Activated CD4-positive, alpha-beta T cell treated with anti-CD3 and anti-CD28 coated beads for 1 hour (primary cell): Measurements from ENCODE around the gene PPFIBP2.

Experiments used
- DNase-seq: peaks from one replicate; pipeline ENCODE4 v3.0.0-alpha.2; 2020

The PPFIBP2 gene

GRCh38 chr11:7528514-7529049, 14.8 kb downstream of the PPFIBP2 start:
- no peak for DNase-seq

- no peak for DNase-seq
Measured at GRCh38 chr11:7530013-7530640, 16.3 kb downstream of the PPFIBP2 start.

- no peak for DNase-seq
Measured at GRCh38 chr11:7531011-7531410, 17.2 kb downstream of the PPFIBP2 start.

- no peak for DNase-seq
Measured at GRCh38 chr11:7532405-7533145, 18.8 kb downstream of the PPFIBP2 start.

GRCh38 chr11:7533199-7534041, 19.6 kb downstream of the PPFIBP2 start:
- DNase-seq: no peak

GRCh38 chr11:7534042-7534378, 20.2 kb downstream of the PPFIBP2 start:
- DNase-seq: no peak

GRCh38 chr11:7536100-7536499, 22.3 kb downstream of the PPFIBP2 start:
- DNase-seq: no peak

GRCh38 chr11:7537265-7537664, 23.5 kb downstream of the PPFIBP2 start:
- no peak for DNase-seq

- no peak for DNase-seq
Measured at GRCh38 chr11:7538031-7538430, 24.2 kb downstream of the PPFIBP2 start.

GRCh38 chr11:7538466-7539454, 25.0 kb downstream of the PPFIBP2 start:
- DNase-seq: no peak

- DNase-seq: no peak
Measured at GRCh38 chr11:7540830-7541555, 27.2 kb downstream of the PPFIBP2 start.

GRCh38 chr11:7543302-7543701, 29.5 kb downstream of the PPFIBP2 start:
- DNase-seq: no peak

- DNase-seq: no peak
Measured at GRCh38 chr11:7544021-7544420, 30.2 kb downstream of the PPFIBP2 start.

GRCh38 chr11:7545611-7546010, 31.8 kb downstream of the PPFIBP2 start:
- DNase-seq: no peak

GRCh38 chr11:7546324-7546791, 32.6 kb downstream of the PPFIBP2 start:
- no peak for DNase-seq

GRCh38 chr11:7547687-7548086, 33.9 kb downstream of the PPFIBP2 start:
- no peak for DNase-seq

GRCh38 chr11:7548659-7549274, 35.0 kb downstream of the PPFIBP2 start:
- no peak for DNase-seq

GRCh38 chr11:7549681-7550080, 35.9 kb downstream of the PPFIBP2 start:
- no peak for DNase-seq

GRCh38 chr11:7551571-7551970, 37.8 kb downstream of the PPFIBP2 start:
- no peak for DNase-seq

GRCh38 chr11:7552666-7553065, 38.9 kb downstream of the PPFIBP2 start:
- no peak for DNase-seq
